GM10248 (cell line): Measurements from ENCODE around the gene PPP1R1A.

Experiments used
- CTCF ChIA-PET: fragments of 300-600 bp; sonication (Branson Sonifier 250); formaldehyde crosslinking; extraction: SDS; loops from one replicate; lab custom pipeline; 2021; ENCODE audit warnings: antibody characterized with exemption; lab: Yijun Ruan, JAX
- POLR2A ChIA-PET: fragments of 350-650 bp; sonication (Branson Sonifier 250); formaldehyde crosslinking; extraction: SDS; loops from one replicate; lab custom pipeline; 2020; ENCODE audit warnings: antibody characterized with exemption; lab: Yijun Ruan, JAX
- DNase-seq: peaks from one replicate; pipeline ENCODE4 v3.0.0; 2012; ENCODE audit errors: extremely low spot score
- TF ChIP-seq, protein P1 (sequence below): IDR thresholded peaks from 2 replicates; pipeline ENCODE4 v1.5.1; 2012; ENCODE audit warnings: mild to moderate bottlenecking, low read depth; ENCODE audit errors: extremely low read depth, missing control alignments, control extremely low read depth

PPP1R1A gene

DNA sequence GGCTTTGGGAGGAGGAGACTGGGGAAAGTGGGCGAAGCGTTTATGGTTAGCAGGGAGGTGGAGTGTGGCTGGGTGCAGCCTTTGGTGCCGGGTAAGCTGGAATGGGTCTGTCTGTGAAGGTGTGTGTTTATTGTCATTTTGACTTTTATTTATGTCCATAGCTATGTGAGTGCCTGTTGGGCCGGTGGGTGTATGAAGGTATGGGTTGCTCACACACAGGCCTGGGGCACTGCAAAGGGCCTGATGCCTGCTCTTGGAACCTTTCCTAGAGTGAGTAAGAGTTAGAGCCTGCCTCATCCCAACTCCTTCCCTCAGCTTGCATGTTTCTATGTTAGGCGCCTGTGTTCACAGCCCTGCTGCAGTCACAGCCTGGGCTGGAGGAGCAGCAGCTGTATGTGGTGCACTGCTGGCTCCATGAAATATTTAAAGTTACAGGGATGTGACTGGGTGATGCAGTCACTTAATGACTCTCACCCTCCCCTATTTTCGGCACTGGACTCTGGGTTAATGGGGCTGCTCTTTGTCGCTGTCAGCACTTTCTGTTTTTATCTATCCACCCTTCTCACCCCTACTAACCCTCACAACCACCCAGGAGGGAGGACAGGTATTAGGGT is 2.6 kb upstream of the PPP1R1A start:
- ChIA-PET POLR2A (no interaction called here), CTCF (interaction anchor here (1.1 to 5.0 kb wide), 2 partner anchors 10 to 192 kb away, joined by 3 to 58 read pairs; no protein-coding TSS in a partner anchor)
- TF ChIP-seq, protein P1, sequence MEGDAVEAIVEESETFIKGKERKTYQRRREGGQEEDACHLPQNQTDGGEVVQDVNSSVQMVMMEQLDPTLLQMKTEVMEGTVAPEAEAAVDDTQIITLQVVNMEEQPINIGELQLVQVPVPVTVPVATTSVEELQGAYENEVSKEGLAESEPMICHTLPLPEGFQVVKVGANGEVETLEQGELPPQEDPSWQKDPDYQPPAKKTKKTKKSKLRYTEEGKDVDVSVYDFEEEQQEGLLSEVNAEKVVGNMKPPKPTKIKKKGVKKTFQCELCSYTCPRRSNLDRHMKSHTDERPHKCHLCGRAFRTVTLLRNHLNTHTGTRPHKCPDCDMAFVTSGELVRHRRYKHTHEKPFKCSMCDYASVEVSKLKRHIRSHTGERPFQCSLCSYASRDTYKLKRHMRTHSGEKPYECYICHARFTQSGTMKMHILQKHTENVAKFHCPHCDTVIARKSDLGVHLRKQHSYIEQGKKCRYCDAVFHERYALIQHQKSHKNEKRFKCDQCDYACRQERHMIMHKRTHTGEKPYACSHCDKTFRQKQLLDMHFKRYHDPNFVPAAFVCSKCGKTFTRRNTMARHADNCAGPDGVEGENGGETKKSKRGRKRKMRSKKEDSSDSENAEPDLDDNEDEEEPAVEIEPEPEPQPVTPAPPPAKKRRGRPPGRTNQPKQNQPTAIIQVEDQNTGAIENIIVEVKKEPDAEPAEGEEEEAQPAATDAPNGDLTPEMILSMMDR, result no peak
- DNase-seq, result no peak

DNA sequence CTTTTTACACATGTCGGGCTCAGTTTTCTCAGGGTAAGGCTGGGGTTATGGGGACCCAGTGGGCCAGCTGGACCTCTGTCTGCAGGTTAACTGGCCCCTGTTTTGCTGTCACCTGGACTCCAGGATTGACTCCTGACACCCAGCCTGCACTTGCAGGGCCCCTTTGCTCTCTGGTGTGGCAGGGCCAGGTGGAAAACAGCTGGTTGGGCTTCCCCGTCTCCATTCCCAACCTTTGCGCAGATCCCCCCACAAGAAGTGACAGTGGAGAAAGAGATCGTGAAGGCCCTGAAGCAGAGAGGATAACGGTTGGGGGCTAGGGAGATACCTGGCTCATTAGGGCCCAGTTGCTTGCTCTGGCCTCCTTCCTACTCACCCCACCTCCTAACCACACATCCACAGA is 1.5 kb upstream of the PPP1R1A start:
- no peak for DNase-seq
- CTCF ChIA-PET, result interaction anchor here (5.0 kb wide), 1 partner anchor 9 kb away, joined by 58 read pairs; no protein-coding TSS in a partner anchor
- POLR2A ChIA-PET, result no interaction called here
- TF ChIP-seq, protein P1, result no peak

DNA sequence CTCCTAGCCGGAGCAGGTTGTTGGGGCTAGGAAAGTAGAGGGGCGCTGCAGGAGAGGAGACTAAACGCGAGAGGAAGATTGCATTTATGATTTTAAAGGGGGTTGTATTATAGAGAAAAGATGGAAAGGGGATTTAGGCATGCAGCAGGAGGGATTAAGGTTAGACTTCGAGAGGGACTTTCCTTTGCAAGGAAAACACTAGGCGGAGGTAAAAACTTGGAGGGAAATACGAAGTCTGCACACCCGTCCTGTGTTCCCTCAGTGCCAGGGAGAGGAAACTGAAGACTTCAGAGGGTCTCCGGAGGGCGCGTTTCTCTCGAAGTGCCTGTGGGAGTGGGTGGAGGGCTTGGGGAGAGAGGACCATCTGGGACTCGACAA is 420 bp upstream of the PPP1R1A start:
- POLR2A ChIA-PET, result no interaction called here
- no peak for DNase-seq
- CTCF ChIA-PET, result no interaction called here
- TF ChIP-seq, protein P1, result no peak

DNA sequence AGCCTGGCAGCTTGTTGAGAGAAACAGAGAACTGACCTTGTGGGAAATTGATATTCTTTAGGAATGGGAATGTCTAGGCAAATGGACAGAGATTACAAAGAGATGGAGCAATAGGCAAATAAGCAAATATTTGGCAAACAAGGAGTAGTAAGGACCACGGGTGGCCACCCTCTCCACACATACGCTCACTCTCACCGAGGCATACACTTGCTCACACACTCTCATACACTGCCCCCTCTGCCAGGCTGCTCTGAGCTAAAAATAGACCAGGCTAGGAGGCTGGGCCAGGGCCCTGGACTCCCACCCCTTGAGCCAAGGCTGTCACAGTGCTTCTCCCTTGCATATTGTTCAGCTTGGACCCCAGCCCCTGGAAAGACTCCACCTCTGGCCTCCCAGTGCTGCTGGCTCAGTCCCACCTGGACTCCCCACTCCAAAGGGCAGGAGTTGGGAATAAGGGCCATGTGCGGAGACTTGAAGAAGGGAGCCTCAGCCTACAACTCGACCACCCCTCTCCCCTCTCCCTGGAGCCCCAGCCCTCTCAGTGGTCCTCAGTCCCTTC is 1.1 kb downstream of the PPP1R1A start:
- POLR2A ChIA-PET, result no interaction called here
- TF ChIP-seq, protein P1, result no peak
- DNase-seq, result no peak
- CTCF ChIA-PET, result interaction anchor here (1.5 to 2.6 kb wide), 2 partner anchors 9 to 16 kb away, joined by 4 to 15 read pairs; no protein-coding TSS in a partner anchor

DNA sequence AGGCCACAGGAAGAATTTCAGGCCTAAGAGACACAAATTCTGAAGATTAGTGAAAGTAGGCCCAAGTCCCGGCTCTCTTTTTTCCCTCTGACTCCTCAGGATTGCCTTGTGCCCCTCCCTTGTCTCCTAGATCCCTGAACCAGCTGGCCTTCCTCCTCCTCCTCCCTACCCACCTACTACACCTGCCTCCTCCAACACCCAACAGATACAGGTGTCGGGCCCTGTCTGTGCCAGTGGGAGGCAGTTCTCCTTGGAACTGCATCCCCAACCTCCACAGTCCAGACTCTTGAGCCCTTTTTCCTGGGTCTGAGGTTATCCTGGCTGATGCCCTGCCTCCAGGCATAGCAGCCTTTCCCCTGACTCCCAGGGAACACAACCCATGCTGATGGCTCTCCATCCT is 1.8 kb downstream of the PPP1R1A start:
- ChIA-PET CTCF (interaction anchor here (0.6 to 2.6 kb wide), 3 partner anchors 10 to 407 kb away, joined by 3 to 15 read pairs (median 4); no protein-coding TSS in a partner anchor), POLR2A (no interaction called here)
- TF ChIP-seq, protein P1, result no peak
- no peak for DNase-seq

DNA sequence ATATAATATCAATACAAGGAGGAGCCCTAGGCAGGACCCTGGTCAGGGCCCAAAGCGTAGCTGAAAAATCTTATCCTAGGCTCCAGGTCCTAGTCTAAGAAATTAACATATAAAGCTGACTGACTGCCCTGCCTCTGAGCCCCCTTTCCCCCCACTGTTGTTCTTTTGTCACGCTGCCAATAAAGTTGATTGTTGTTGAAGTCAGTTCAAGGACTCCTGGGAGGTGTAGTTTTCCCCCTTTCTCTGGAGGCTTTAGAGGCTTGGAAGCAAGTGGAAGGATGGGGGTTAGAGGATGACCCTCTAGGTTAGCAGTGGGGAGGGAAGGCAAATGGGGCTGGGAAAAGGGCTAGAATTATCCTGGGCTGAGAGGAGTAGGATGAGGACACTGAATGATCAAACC is 3.2 kb downstream of the PPP1R1A start:
- POLR2A ChIA-PET, result no interaction called here
- CTCF ChIA-PET, result interaction anchor here (1.3 kb wide), 1 partner anchor 17 kb away, joined by 4 read pairs; no protein-coding TSS in a partner anchor
- DNase-seq, result no peak
- TF ChIP-seq, protein P1, result no peak
